Activated CD8-positive, alpha-beta T cell treated with anti-CD3 and anti-CD28 coated beads for 36 hours (primary cell): ENCODE data around the gene PTPN20. TPM values are rescaled to one million over a fixed set of nuclear protein-coding genes. Genes with fewer than 3 reads are reported as not detected.
A peak's percentile ranks its signal among the peaks of the same experiment; 100 is the strongest.

Experiments
- ATAC-seq: fragments of 200-7000 bp; cut with Tn5 transposase; one replicate; pipeline ENCODE4 v1.10.0; 2021; ENCODE audit warnings: mild to moderate bottlenecking, moderate library complexity
- CTCF ChIA-PET: fragments of 350-600 bp; sonication (Branson Sonifier 250); formaldehyde crosslinking; loops from one replicate; lab custom pipeline; 2021; ENCODE audit warnings: antibody characterized with exemption; lab: Charles Lee
- POLR2A ChIA-PET: fragments of 350-600 bp; sonication (Branson Sonifier 250); formaldehyde crosslinking; loops from one replicate; lab custom pipeline; 2021; ENCODE audit warnings: antibody characterized with exemption; lab: Charles Lee
- DNase-seq: peaks from one replicate; pipeline ENCODE4 v3.0.0-alpha.2; 2020
- H3K27ac Mint-ChIP-seq: one replicate; pipeline ENCODE4 v1.8.0; 2021; ENCODE audit warnings: mild to moderate bottlenecking, mixed read lengths
- H3K27me3 Mint-ChIP-seq: one replicate; pipeline ENCODE4 v1.8.0; 2021; ENCODE audit warnings: mixed read lengths
- H3K36me3 Mint-ChIP-seq: one replicate; pipeline ENCODE4 v1.8.0; 2021; ENCODE audit warnings: low read depth, mixed read lengths
- H3K4me1 Mint-ChIP-seq: one replicate; pipeline ENCODE4 v1.8.0; 2021; ENCODE audit warnings: low read depth, mixed read lengths
- H3K4me3 Mint-ChIP-seq: one replicate; pipeline ENCODE4 v1.8.0; 2021; ENCODE audit warnings: mild to moderate bottlenecking, moderate library complexity, mixed read lengths
- H3K9me3 Mint-ChIP-seq: one replicate; pipeline ENCODE4 v1.8.0; 2021; ENCODE audit warnings: mixed read lengths
- intact Hi-C: fragments of 100-400 bp; cut with micrococcal nuclease; formaldehyde crosslinking; loops from one replicate; pipeline ENCODE4 v1.10.0; 2022
- total RNA-seq, 2 experiments: library from RNA; stranded (reverse); gene quantifications; one replicate each; pipeline ENCODE4 v1.2.3, GENCODE V29; 2021
- TF ChIP-seq, protein P1 (sequence below): fragments of 200-600 bp; IDR thresholded peaks from one replicate; pipeline ENCODE4 v1.8.0; 2022; ENCODE audit warnings: antibody characterized with exemption, mild to moderate bottlenecking

PTPN20 gene
- total RNA-seq, 2 experiments from 2014 or later, result 0.11 to 0.47 TPM

DNA sequence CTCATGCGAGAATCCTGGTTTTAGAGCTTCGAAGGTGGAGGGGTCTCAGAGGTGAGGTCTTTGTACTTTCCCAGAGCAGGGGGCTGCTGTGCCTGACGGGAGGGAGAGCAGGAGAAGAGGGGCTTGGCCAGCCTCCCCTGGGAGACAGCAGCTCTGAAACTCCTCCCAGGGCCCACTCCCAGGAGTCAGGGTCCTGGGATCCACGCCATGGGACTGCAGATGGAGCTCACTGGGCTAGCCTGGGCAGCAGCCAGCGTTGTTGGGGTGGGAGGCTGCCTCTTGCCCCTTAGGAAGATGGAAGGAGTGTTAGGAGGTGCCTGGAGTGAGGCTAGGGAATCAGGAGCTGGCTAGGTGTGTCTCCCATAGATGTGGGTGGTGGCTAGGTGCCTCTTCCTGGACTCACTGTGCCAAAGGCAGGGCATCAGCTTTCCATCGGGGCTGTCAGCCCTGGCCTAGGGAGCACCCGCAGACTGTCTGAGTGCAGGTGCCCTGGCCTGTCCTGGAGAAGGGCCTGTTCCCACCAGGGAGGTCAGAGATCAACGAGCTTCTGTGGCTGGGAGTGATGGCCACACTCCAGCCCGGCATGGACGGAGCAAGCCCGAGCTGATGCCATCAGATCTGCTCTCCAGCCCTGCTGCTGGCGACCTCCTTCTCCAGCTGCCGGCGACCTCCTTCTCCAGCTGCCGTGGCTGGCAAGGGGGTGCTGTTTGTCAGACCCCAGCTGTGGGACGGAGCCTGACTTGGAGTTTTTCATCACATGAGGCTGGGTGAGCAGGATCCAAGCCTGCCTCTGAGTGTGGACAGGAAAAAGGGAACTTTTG, 111.3 kb downstream of the PTPN20 start:
- no peak overlapping the region for H3K27ac Mint-ChIP-seq
- TF ChIP-seq, protein P1, sequence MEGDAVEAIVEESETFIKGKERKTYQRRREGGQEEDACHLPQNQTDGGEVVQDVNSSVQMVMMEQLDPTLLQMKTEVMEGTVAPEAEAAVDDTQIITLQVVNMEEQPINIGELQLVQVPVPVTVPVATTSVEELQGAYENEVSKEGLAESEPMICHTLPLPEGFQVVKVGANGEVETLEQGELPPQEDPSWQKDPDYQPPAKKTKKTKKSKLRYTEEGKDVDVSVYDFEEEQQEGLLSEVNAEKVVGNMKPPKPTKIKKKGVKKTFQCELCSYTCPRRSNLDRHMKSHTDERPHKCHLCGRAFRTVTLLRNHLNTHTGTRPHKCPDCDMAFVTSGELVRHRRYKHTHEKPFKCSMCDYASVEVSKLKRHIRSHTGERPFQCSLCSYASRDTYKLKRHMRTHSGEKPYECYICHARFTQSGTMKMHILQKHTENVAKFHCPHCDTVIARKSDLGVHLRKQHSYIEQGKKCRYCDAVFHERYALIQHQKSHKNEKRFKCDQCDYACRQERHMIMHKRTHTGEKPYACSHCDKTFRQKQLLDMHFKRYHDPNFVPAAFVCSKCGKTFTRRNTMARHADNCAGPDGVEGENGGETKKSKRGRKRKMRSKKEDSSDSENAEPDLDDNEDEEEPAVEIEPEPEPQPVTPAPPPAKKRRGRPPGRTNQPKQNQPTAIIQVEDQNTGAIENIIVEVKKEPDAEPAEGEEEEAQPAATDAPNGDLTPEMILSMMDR, result no peak
- H3K27me3 Mint-ChIP-seq, result no peaks in the 10 kb centered on the region
- no peak overlapping the region for H3K4me3 Mint-ChIP-seq
- no peaks in the 10 kb centered on the region for H3K36me3 Mint-ChIP-seq
- no peak for DNase-seq
- ChIA-PET CTCF (interaction anchor here (0.7 to 2.9 kb wide), 4 partner anchors 23 to 319 kb away, joined by 3 to 10 read pairs (median 4); no protein-coding TSS in a partner anchor), POLR2A (no interaction called here)
- no peaks in the 10 kb centered on the region for H3K9me3 Mint-ChIP-seq
- peaks cover 2% of the 10 kb centered on the region for H3K4me1 Mint-ChIP-seq
- no peak for ATAC-seq
- intact Hi-C loops, result no loop called here

DNA sequence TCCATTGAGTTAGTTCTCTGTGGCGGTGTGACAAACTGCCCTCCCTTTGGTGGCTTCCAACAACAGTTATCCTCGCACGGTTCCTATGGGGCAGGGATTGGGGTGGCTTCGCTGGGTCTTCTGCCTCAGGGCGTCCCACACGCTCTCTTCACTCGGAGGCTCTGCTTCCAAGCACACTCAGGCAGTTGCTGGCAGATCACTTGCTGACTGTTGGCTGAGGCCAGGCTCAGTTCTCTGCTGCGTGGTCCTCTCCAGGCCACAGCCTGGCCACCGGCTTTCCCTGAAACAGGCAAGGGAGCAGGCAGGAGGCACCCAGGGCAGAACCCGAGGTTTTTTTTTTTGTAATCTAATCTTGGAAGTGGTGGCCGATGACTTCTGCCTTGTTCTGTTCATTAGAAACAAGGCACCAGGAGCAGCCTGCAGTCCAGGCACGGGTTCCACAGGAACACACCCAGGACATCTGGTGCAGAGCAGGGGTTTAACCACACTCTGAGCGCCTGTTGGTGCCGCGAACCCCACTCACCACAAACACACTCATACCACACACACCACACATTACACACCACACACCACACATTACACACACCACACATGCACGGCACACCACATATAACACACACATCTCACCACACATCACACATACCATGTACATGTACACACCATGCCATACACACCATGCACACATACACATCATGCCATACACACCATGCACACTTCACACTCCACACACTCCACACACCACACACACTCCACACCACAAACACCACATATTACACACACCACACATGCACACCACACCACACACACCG, 112.2 kb downstream of the PTPN20 start:
- H3K4me1 Mint-ChIP-seq, result peaks cover 2% of the 10 kb centered on the region
- no peak for ATAC-seq
- ChIA-PET CTCF (interaction anchor here (0.9 to 2.9 kb wide), 11 partner anchors 10 to 334 kb away, joined by 3 to 32 read pairs (median 10); no protein-coding TSS in a partner anchor), POLR2A (no interaction called here)
- no peaks in the 10 kb centered on the region for H3K36me3 Mint-ChIP-seq
- no peaks in the 10 kb centered on the region for H3K27me3 Mint-ChIP-seq
- H3K4me3 Mint-ChIP-seq, result no peak overlapping the region
- intact Hi-C loops, result loop anchor here (1.0 to 2.0 kb wide), 2 partner anchors 289 to 317 kb away; no protein-coding TSS in a partner anchor
- no peaks in the 10 kb centered on the region for H3K9me3 Mint-ChIP-seq
- DNase-seq, result no peak
- TF ChIP-seq, protein P1, result no peak
- no peak overlapping the region for H3K27ac Mint-ChIP-seq

DNA sequence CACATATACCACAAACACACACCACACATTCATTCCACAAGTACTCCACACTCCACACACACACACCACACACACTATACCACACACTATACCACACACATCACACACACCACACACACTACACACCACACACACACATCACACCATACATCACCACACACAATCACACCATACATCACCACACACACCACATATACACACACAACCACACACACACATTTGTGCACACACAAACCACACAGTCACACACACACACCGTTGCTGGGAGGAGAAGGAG, 112.8 kb downstream of the PTPN20 start:
- ATAC-seq (no peak), DNase-seq (no peak)
- Mint-ChIP-seq H3K27me3 (no peaks in the 10 kb centered on the region), H3K27ac (no peak overlapping the region), H3K36me3 (no peaks in the 10 kb centered on the region), H3K4me3 (no peak overlapping the region), H3K9me3 (no peaks in the 10 kb centered on the region), H3K4me1 (peaks cover 2% of the 10 kb centered on the region)
- intact Hi-C loops, result loop anchor here (1.0 to 2.0 kb wide), 2 partner anchors 289 to 316 kb away; no protein-coding TSS in a partner anchor
- POLR2A ChIA-PET, result no interaction called here
- TF ChIP-seq, protein P1, result no peak
- CTCF ChIA-PET, result interaction anchor here (0.6 to 3.2 kb wide), 29 partner anchors 10 to 339 kb away, joined by 3 to 56 read pairs (median 5); no protein-coding TSS in a partner anchor

DNA sequence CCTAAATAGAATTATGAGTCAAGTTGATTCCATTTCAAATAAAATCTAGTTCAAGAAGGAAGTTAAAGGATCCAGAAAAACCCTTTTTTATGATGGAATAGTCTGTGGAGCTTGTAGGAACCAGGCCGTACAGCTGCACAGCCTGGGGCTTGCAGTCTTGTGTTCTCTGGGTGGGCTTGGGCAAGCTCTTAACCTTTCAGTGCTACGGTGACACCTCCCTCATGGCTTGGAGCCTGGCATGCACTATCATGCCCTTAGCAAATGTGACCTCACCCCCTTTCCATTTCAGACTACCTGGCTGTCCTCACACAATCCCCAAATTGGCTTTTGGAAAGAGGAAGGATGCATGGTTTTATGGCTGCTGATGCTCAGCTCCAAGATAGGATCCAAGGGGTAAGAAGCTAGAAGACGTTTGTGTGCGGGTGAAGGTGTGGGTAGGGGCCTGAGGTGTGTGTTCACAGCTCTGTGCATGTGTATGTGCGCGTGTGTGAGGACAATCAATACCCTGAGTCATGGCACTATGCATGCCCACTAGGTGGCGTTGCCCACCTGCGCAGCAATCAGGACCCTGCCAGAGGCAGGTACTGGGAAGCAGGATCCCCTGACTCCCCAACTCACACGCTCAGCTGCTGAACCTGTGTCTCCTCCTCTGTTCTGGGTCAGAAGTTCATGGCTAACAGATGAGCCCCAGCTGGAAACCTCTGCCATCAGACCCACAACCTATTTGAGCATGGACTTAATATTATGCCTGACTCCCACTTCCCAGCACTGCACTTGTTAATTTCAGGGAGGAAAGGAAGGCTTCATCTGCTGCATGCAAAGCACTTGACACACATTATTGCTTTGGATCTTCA, 113.4 kb downstream of the PTPN20 start:
- POLR2A ChIA-PET, result no interaction called here
- Mint-ChIP-seq H3K4me1 (peaks cover 2% of the 10 kb centered on the region), H3K9me3 (no peaks in the 10 kb centered on the region), H3K36me3 (no peaks in the 10 kb centered on the region), H3K4me3 (no peak overlapping the region), H3K27me3 (no peaks in the 10 kb centered on the region), H3K27ac (no peak overlapping the region)
- intact Hi-C loops, result loop anchor here (1.0 to 2.0 kb wide), 2 partner anchors 288 to 316 kb away; no protein-coding TSS in a partner anchor
- TF ChIP-seq, protein P1, result peak; percentile 86
- DNase-seq, result peak; percentile 82
- CTCF ChIA-PET, result interaction anchor here (0.6 to 3.2 kb wide), 46 partner anchors 9 to 339 kb away, joined by 3 to 56 read pairs (median 4); partner anchors contain the start of gene RBP3
- ATAC-seq, result peak; percentile 93
